Upper lobe of right lung (tissue), 1 donor: ENCODE data around the gene CFP. TPM values are rescaled to one million over a fixed set of nuclear protein-coding genes. Genes with fewer than 3 reads are reported as not detected.

Source experiments
- ATAC-seq: fragments of 200-7000 bp; cut with Tn5 transposase; one replicate; pipeline ENCODE4 v1.9.1; 2020; ENCODE audit warnings: mild to moderate bottlenecking, moderate library complexity
- DNase-seq: peaks from one replicate; pipeline ENCODE4 v3.0.0-alpha.2; 2020
- H3K27ac ChIP-seq: fragments of 200-600 bp; one replicate; pipeline ENCODE4 v1.8.0; 2022
- H3K27me3 ChIP-seq: fragments of 200-600 bp; one replicate; pipeline ENCODE4 v1.8.0; 2022; ENCODE audit warnings: mild to moderate bottlenecking
- H3K36me3 ChIP-seq: fragments of 200-600 bp; one replicate; pipeline ENCODE4 v1.8.0; 2022
- H3K4me1 ChIP-seq: fragments of 200-600 bp; one replicate; pipeline ENCODE4 v1.8.0; 2022
- H3K4me3 ChIP-seq: fragments of 200-600 bp; one replicate; pipeline ENCODE4 v1.8.0; 2022; ENCODE audit warnings: mild to moderate bottlenecking
- H3K9me3 ChIP-seq: fragments of 200-600 bp; one replicate; pipeline ENCODE4 v1.8.0; 2022
- intact Hi-C: fragments of 100-400 bp; cut with DNase I; formaldehyde crosslinking; loops from one replicate; pipeline ENCODE4 v1.11.0; 2022
- total RNA-seq: library from RNA; stranded (reverse); fragmentation: NEBNext Ultra II Directional; extraction: Animal tissue kit (Norgen Biotek cat#: 25700); gene quantifications from one replicate; pipeline ENCODE4 v1.2.1, GENCODE V29; 2021
- TF ChIP-seq, protein P1 (sequence below): fragments of 200-600 bp; IDR thresholded peaks from one replicate; pipeline ENCODE4 v1.8.0; 2022; ENCODE audit warnings: antibody characterized with exemption
- donor health status: DM: no; HTN: yes; CAD: no; lungs with severe emphysema.

Gene CFP
- total RNA-seq, 1 donor from 2014 or later, result 14.9 TPM

DNA sequence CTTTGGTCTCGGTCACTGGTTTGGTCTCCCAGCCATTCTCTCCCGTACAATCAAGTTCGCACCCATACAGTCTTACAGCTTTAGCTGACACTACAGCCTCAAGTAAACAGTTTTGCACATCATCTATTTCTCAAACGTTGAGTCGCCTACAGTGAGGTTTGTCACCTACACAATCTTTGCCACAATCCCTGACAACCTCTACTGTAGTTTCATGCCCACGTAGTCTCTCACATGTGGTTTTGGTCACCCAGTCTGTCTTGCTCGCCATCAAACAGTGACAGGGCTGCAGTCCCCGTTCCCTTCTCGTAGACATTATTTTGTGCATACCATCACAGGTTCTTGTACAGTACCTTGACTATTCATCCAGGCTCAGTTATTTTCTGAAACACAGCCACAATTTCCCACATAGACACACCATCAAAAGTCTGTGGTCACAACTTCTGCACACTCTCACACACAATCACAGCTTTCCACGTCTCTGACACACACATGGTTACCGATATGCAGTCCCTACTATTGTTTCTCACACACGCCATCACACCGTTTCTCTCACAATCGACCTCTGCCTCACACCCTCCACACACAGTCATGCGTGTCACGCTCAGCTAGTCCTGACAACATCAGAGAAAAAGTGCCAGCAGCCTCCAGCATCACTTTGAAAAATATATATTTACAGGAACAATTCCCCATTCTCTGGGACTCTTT lies 5.3 kb upstream of the CFP start:
- no peak for DNase-seq
- Histone ChIP-seq H3K27me3 (no peaks in the 10 kb centered on the region), H3K9me3 (no peaks in the 10 kb centered on the region), H3K4me3 (no peak overlapping the region), H3K4me1 (no peaks in the 10 kb centered on the region), H3K27ac (no peak overlapping the region), H3K36me3 (peaks cover 17% of the 10 kb centered on the region)
- TF ChIP-seq, protein P1, sequence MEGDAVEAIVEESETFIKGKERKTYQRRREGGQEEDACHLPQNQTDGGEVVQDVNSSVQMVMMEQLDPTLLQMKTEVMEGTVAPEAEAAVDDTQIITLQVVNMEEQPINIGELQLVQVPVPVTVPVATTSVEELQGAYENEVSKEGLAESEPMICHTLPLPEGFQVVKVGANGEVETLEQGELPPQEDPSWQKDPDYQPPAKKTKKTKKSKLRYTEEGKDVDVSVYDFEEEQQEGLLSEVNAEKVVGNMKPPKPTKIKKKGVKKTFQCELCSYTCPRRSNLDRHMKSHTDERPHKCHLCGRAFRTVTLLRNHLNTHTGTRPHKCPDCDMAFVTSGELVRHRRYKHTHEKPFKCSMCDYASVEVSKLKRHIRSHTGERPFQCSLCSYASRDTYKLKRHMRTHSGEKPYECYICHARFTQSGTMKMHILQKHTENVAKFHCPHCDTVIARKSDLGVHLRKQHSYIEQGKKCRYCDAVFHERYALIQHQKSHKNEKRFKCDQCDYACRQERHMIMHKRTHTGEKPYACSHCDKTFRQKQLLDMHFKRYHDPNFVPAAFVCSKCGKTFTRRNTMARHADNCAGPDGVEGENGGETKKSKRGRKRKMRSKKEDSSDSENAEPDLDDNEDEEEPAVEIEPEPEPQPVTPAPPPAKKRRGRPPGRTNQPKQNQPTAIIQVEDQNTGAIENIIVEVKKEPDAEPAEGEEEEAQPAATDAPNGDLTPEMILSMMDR, result no peak
- intact Hi-C loops, result no loop called here
- no peak for ATAC-seq

DNA sequence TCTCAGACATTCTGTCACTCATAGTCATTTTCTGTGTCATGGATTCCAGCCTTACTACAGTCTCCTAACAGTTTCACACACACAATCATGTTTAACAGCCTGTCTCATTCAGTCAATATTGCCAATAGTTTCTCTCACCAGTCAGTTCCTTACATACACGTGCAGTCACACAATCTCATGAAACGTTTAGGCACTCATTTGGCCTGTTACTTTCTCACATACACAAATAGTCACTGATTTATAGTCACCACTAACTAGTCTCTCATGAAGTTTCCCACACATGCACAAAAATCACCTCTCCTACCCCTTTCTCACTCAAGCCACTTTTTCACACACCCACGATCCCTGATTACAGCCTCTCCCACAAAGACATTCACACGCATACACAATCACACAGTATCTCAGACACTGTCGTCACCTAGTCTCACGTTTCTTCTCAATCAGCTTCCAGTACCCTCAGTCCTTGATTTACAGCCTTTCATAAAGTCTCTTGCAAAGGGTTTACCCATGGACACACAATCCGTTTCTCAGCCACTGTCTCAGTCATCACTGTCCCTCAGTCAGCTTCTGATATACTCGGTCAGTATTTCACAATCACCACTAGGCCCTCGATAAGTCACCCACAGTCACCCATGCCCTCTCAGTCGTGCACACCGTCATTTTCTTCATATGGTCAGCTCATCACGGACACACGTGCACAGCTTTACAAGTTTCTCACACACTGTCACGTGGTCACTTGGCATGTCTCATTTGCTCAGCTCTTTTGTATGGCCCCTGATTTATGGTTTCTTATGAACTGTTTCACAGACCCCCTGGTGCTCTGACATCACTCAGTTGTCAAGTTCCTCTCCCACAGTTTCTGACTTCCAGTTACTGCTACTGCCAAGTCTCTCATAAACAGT lies 4.2 kb upstream of the CFP start:
- Histone ChIP-seq H3K27me3 (no peaks in the 10 kb centered on the region), H3K36me3 (peaks cover 11% of the 10 kb centered on the region), H3K9me3 (no peaks in the 10 kb centered on the region), H3K4me3 (no peak overlapping the region), H3K4me1 (no peaks in the 10 kb centered on the region), H3K27ac (no peak overlapping the region)
- ATAC-seq (no peak), DNase-seq (no peak)
- intact Hi-C loops, result no loop called here
- TF ChIP-seq, protein P1, result no peak

DNA sequence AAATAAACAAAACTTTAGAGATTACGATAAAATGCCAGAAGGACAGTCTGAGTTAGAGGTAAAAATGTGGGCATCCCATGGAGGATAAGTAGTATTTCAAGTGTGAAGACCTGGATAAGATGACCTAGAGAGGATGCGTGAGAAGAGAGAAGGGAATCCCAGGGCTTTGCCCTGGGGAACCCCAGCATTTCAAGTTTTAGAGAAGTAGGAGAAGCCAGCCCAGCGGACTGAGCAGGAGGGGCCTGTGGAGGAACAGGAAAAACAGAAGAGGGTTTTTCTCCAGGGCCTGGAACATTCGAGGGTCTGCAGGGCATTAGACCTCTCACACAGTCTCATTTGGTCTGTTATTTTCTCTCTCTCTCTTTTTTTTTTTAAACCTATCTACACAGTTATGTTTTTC lies 2.9 kb upstream of the CFP start:
- H3K27me3 ChIP-seq, result no peaks in the 10 kb centered on the region
- no peaks in the 10 kb centered on the region for H3K9me3 ChIP-seq
- H3K4me3 ChIP-seq, result no peak overlapping the region
- ATAC-seq (no peak), DNase-seq (no peak)
- H3K36me3 ChIP-seq, result peaks cover 11% of the 10 kb centered on the region
- H3K4me1 ChIP-seq, result no peaks in the 10 kb centered on the region
- H3K27ac ChIP-seq, result no peak overlapping the region
- TF ChIP-seq, protein P1, result no peak
- intact Hi-C loops, result no loop called here

DNA sequence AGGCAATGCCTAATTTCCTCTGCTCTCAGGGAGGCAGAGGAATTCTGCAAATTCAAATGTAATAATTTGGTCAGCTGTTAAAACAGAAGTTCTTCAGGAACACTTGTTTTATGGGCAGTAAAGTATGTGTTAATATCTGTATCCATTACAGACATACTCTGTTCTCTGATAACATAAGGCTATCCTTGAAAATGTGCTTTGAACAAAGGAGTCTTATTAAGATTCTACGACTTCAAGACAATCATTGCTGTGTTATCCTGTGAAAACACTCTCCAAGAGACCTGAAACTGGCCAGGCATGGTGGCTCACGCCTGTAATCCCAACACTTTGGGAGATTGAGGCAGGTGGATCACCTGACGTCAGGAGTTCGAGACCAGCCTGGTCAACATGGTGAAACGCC lies 1.9 kb upstream of the CFP start:
- TF ChIP-seq, protein P1, result no peak
- no peak overlapping the region for H3K27ac ChIP-seq
- no peaks in the 10 kb centered on the region for H3K9me3 ChIP-seq
- ATAC-seq (no peak), DNase-seq (no peak)
- H3K27me3 ChIP-seq, result no peaks in the 10 kb centered on the region
- no peaks in the 10 kb centered on the region for H3K4me1 ChIP-seq
- no peak overlapping the region for H3K4me3 ChIP-seq
- intact Hi-C loops, result no loop called here
- H3K36me3 ChIP-seq, result peaks cover 10% of the 10 kb centered on the region

DNA sequence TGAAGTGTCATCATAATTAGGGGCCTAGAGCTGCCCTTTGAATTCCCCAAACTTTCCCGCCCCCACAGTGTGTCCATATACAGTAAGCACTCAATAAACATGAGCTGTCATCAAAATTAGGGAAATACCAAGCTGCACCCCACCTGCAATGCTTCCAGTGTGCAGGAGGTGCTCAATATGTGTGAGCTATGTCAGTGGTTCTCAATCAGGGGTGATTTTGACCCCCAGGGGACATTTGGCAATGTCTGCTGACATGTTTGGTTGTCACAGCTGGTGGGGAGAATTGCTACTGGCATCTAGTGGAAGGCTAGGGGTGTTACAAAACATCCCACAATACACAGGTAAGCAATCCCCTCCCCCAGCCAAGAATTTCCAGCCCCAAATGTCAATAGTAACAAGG lies 748 bp downstream of the CFP start:
- H3K27me3 ChIP-seq, result no peaks in the 10 kb centered on the region
- H3K27ac ChIP-seq, result no peak overlapping the region
- H3K4me1 ChIP-seq, result no peaks in the 10 kb centered on the region
- intact Hi-C loops, result no loop called here
- H3K36me3 ChIP-seq, result no peaks in the 10 kb centered on the region
- TF ChIP-seq, protein P1, result no peak
- H3K4me3 ChIP-seq, result no peak overlapping the region
- ATAC-seq, result no peak
- DNase-seq, result no peak
- H3K9me3 ChIP-seq, result no peaks in the 10 kb centered on the region
